GM23338 (cell line): ENCODE data around the gene BCOR.

Experiments used
- EZH2 ChIP-seq: fragments of 200-600 bp; sonication (generic); IDR thresholded peaks from one replicate; pipeline ENCODE4 v1.8.0; 2017; ENCODE audit warnings: antibody characterized with exemption, mild to moderate bottlenecking, low read depth; ENCODE audit not compliant: unreplicated experiment
- TF ChIP-seq, protein P1 (sequence below), 2 experiments: fragments of 200-600 bp in 1 of 2; sonication (generic) in 1 of 2; conservative IDR thresholded peaks; 2 replicates each; pipeline versions ENCODE4 v1.5.1 to v1.6.1; 2016 to 2017; ENCODE audit warnings: antibody characterized with exemption in 2 of 2, low read depth in 2 of 2, mild to moderate bottlenecking in 2 of 2, moderate library complexity in 1 of 2

- TF ChIP-seq, protein P1, sequence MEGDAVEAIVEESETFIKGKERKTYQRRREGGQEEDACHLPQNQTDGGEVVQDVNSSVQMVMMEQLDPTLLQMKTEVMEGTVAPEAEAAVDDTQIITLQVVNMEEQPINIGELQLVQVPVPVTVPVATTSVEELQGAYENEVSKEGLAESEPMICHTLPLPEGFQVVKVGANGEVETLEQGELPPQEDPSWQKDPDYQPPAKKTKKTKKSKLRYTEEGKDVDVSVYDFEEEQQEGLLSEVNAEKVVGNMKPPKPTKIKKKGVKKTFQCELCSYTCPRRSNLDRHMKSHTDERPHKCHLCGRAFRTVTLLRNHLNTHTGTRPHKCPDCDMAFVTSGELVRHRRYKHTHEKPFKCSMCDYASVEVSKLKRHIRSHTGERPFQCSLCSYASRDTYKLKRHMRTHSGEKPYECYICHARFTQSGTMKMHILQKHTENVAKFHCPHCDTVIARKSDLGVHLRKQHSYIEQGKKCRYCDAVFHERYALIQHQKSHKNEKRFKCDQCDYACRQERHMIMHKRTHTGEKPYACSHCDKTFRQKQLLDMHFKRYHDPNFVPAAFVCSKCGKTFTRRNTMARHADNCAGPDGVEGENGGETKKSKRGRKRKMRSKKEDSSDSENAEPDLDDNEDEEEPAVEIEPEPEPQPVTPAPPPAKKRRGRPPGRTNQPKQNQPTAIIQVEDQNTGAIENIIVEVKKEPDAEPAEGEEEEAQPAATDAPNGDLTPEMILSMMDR (conservative IDR thresholded peaks at IDR 0.05; ENCODE audit: low read depth in 2 of 2): no peak
- no peak for TF ChIP-seq EZH2
These were observed 15.2 kb upstream of the BCOR start for GRCh38 chrX:40112996-40113395.
